Ishikawa (cell line): ENCODE data around the gene SH3BP4.

Experiments used
- CEBPB ChIP-seq: IDR thresholded peaks from 2 replicates; pipeline ENCODE4 v1.6.1; 2012
- CREB1 ChIP-seq: IDR thresholded peaks from 2 replicates; pipeline ENCODE4 v1.6.1; 2012; ENCODE audit warnings: low read depth
- EGR1 ChIP-seq: IDR thresholded peaks from 2 replicates; pipeline ENCODE4 v1.6.1; 2012
- EP300 ChIP-seq: IDR thresholded peaks from 2 replicates; pipeline ENCODE4 v1.6.1; 2012; ENCODE audit warnings: borderline replicate concordance
- FOXM1 ChIP-seq: IDR thresholded peaks from 2 replicates; pipeline ENCODE4 v1.6.1; 2012; ENCODE audit warnings: low read depth, borderline replicate concordance
- NFIC ChIP-seq: IDR thresholded peaks from 2 replicates; pipeline ENCODE4 v1.6.1; 2012
- RAD21 ChIP-seq: IDR thresholded peaks from 2 replicates; pipeline ENCODE4 v1.6.1; 2012; ENCODE audit warnings: low read depth
- TAF1 ChIP-seq: IDR thresholded peaks from 2 replicates; pipeline ENCODE4 v1.6.1; 2012; ENCODE audit warnings: low read depth, mild to moderate bottlenecking
- TCF12 ChIP-seq: IDR thresholded peaks from 2 replicates; pipeline ENCODE4 v1.6.1; 2012; ENCODE audit warnings: low read depth
- YY1 ChIP-seq: IDR thresholded peaks from 2 replicates; pipeline ENCODE4 v1.6.1; 2012; ENCODE audit warnings: low read depth
- ZBTB7A ChIP-seq: IDR thresholded peaks from 2 replicates; pipeline ENCODE4 v1.6.1; 2012; ENCODE audit warnings: low read depth
- TF ChIP-seq, protein P1 (sequence below): IDR thresholded peaks from 2 replicates; pipeline ENCODE4 v1.6.1; 2012
- TF ChIP-seq, protein P2 (sequence below): IDR thresholded peaks from 2 replicates; pipeline ENCODE4 v1.6.1; 2012; ENCODE audit warnings: low read depth, mild to moderate bottlenecking
- TF ChIP-seq, protein P3 (sequence below): IDR thresholded peaks from 2 replicates; pipeline ENCODE4 v1.6.1; 2012

DNA sequence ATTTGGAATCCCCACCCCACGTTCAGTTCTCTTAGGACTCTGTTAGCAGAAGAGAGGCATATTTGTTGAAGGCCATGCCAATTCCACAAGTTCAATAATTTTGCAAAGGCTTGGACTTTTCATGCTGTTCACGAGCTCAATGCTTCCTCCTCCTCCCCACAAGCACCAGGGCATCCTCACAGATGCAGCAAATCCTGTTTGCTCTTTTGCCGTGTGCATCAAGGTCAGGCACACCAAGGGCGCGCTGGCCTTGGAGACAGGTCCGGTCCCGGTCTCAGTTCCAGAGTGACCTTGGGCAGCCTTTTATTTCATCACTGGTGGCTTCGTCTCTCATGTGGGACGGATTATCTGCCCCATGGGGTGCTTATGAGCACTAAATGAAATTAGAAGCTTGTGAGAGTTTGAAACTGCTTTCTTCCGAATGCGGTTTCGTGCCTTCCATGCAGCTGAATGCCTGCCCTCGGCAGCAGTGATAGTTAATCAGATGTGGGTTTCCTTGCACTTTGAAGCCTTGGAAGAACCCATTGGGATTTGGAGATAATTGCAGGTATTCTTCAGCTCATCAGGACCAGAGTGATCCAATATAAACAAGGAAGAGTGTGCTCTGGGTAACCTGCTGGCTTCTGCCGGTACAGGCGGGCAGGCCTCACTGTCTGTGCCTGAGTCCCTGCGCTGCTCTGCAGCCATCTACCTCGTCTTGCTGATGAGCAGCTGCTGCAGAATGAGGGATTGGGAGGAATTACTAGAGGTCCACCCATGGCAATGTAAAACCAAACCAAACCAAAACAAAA lies 140.8 kb downstream of the SH3BP4 start:
- TF ChIP-seq, protein P1, sequence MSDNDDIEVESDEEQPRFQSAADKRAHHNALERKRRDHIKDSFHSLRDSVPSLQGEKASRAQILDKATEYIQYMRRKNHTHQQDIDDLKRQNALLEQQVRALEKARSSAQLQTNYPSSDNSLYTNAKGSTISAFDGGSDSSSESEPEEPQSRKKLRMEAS: no peak
- TF ChIP-seq FOXM1 (no peak), CREB1 (no peak), TCF12 (no peak), RAD21 (no peak), TAF1 (no peak), ZBTB7A (no peak), CEBPB (no peak), EP300 (no peak), YY1 (no peak), NFIC (no peak), EGR1 (no peak)
- TF ChIP-seq, protein P2, sequence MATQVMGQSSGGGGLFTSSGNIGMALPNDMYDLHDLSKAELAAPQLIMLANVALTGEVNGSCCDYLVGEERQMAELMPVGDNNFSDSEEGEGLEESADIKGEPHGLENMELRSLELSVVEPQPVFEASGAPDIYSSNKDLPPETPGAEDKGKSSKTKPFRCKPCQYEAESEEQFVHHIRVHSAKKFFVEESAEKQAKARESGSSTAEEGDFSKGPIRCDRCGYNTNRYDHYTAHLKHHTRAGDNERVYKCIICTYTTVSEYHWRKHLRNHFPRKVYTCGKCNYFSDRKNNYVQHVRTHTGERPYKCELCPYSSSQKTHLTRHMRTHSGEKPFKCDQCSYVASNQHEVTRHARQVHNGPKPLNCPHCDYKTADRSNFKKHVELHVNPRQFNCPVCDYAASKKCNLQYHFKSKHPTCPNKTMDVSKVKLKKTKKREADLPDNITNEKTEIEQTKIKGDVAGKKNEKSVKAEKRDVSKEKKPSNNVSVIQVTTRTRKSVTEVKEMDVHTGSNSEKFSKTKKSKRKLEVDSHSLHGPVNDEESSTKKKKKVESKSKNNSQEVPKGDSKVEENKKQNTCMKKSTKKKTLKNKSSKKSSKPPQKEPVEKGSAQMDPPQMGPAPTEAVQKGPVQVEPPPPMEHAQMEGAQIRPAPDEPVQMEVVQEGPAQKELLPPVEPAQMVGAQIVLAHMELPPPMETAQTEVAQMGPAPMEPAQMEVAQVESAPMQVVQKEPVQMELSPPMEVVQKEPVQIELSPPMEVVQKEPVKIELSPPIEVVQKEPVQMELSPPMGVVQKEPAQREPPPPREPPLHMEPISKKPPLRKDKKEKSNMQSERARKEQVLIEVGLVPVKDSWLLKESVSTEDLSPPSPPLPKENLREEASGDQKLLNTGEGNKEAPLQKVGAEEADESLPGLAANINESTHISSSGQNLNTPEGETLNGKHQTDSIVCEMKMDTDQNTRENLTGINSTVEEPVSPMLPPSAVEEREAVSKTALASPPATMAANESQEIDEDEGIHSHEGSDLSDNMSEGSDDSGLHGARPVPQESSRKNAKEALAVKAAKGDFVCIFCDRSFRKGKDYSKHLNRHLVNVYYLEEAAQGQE: no peak
- TF ChIP-seq, protein P3, sequence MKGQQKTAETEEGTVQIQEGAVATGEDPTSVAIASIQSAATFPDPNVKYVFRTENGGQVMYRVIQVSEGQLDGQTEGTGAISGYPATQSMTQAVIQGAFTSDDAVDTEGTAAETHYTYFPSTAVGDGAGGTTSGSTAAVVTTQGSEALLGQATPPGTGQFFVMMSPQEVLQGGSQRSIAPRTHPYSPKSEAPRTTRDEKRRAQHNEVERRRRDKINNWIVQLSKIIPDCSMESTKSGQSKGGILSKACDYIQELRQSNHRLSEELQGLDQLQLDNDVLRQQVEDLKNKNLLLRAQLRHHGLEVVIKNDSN: no peak
